H9 (cell line): ENCODE measurements around the gene VEGFC. TPM values are rescaled to one million over a fixed set of nuclear protein-coding genes. Genes with fewer than 3 reads are reported as not detected.

Experiments used
- DNase-seq: peaks from one replicate; pipeline ENCODE4 v3.0.0-alpha.2; 2017
- H2AFZ ChIP-seq: one replicate; pipeline ENCODE4 v1.6.1; 2013; ENCODE audit warnings: mild to moderate bottlenecking, low read length, control low read depth, moderate library complexity
- H2AK5ac ChIP-seq: 2 replicates; pipeline ENCODE4 v1.6.1; 2013; ENCODE audit warnings: low read length, control low read depth, mixed read lengths; ENCODE audit not compliant: insufficient read length
- H2BK120ac ChIP-seq: one replicate; pipeline ENCODE4 v1.6.1; 2013; ENCODE audit warnings: low read depth, mild to moderate bottlenecking, low read length, control low read depth, inconsistent platforms; ENCODE audit not compliant: poor library complexity, severe bottlenecking
- H2BK12ac ChIP-seq: 2 replicates; pipeline ENCODE4 v1.6.1; 2013; ENCODE audit warnings: low read length, control low read depth, mixed read lengths, low read depth; ENCODE audit not compliant: insufficient read length
- H2BK15ac ChIP-seq: 2 replicates; pipeline ENCODE4 v1.6.1; 2013; ENCODE audit warnings: low read depth, low read length, control low read depth
- H2BK20ac ChIP-seq: one replicate; pipeline ENCODE4 v1.6.1; 2013; ENCODE audit warnings: low read depth, mild to moderate bottlenecking, low read length, control low read depth, inconsistent platforms; ENCODE audit not compliant: poor library complexity, severe bottlenecking
- H2BK5ac ChIP-seq: 2 replicates; pipeline ENCODE4 v1.6.1; 2013; ENCODE audit warnings: low read length, control low read depth, mixed read lengths; ENCODE audit not compliant: insufficient read length
- H3K14ac ChIP-seq: 2 replicates; pipeline ENCODE4 v1.6.1; 2013; ENCODE audit warnings: low read length, control low read depth; ENCODE audit not compliant: insufficient read depth
- H3K18ac ChIP-seq: 2 replicates; pipeline ENCODE4 v1.6.1; 2013; ENCODE audit warnings: low read depth, mild to moderate bottlenecking, mixed read lengths, low read length, control low read depth; ENCODE audit not compliant: insufficient read length
- H3K23ac ChIP-seq: 2 replicates; pipeline ENCODE4 v1.6.1; 2013; ENCODE audit warnings: low read length, control low read depth, mixed read lengths, low read depth; ENCODE audit not compliant: insufficient read length
- H3K23me2 ChIP-seq: 2 replicates; pipeline ENCODE4 v1.6.1; 2013; ENCODE audit warnings: low read depth, mild to moderate bottlenecking, mixed read lengths, low read length, control low read depth; ENCODE audit not compliant: insufficient read length, poor library complexity, severe bottlenecking
- H3K27ac ChIP-seq: 2 replicates; pipeline ENCODE4 v1.5.1; 2013; ENCODE audit warnings: low read length, control low read depth, mixed read lengths, low read depth; ENCODE audit not compliant: insufficient read length
- H3K27me3 ChIP-seq: 2 replicates; pipeline ENCODE4 v1.6.1; 2013; ENCODE audit warnings: low read length, control low read depth, inconsistent platforms; ENCODE audit not compliant: insufficient read depth
- H3K4ac ChIP-seq: 2 replicates; pipeline ENCODE4 v1.6.1; 2013; ENCODE audit warnings: low read depth, mild to moderate bottlenecking, control low read depth, inconsistent platforms, low read length, moderate library complexity
- H3K4me1 ChIP-seq: 2 replicates; pipeline ENCODE4 v1.6.1; 2013; ENCODE audit warnings: low read length, control low read depth, inconsistent platforms; ENCODE audit not compliant: insufficient read depth
- H3K4me2 ChIP-seq: 2 replicates; pipeline ENCODE4 v1.6.1; 2013; ENCODE audit warnings: low read length, control low read depth, mixed read lengths; ENCODE audit not compliant: insufficient read length, insufficient read depth
- H3K56ac ChIP-seq: 2 replicates; pipeline ENCODE4 v1.6.1; 2013; ENCODE audit warnings: low read depth, mild to moderate bottlenecking, mixed read lengths, low read length, control low read depth; ENCODE audit not compliant: insufficient read length
- H3K79me1 ChIP-seq: 2 replicates; pipeline ENCODE4 v1.6.1; 2013; ENCODE audit warnings: low read depth, mild to moderate bottlenecking, moderate library complexity, low read length, control low read depth, inconsistent platforms; ENCODE audit not compliant: insufficient read depth, poor library complexity, severe bottlenecking
- H3K79me2 ChIP-seq: 2 replicates; pipeline ENCODE4 v1.6.1; 2013; ENCODE audit warnings: low read length, control low read depth, inconsistent platforms; ENCODE audit not compliant: insufficient read depth
- H3K9ac ChIP-seq: 2 replicates; pipeline ENCODE4 v1.6.1; 2013; ENCODE audit warnings: low read length, control low read depth, mixed read lengths; ENCODE audit not compliant: insufficient read length; ENCODE audit errors: extremely low read depth
- H3K9me3 ChIP-seq: one replicate; pipeline ENCODE4 v1.6.1; 2013; ENCODE audit warnings: low read depth, low read length, inconsistent platforms; ENCODE audit not compliant: control insufficient read depth
- H3T11ph ChIP-seq: one replicate; pipeline ENCODE4 v1.6.1; 2013; ENCODE audit warnings: mild to moderate bottlenecking, low read length, control low read depth, inconsistent platforms
- H4K20me1 ChIP-seq: one replicate; pipeline ENCODE4 v1.6.1; 2013; ENCODE audit not compliant: control insufficient read depth, insufficient read length, insufficient read depth
- H4K5ac ChIP-seq: 2 replicates; pipeline ENCODE4 v1.6.1; 2013; ENCODE audit warnings: low read depth, mild to moderate bottlenecking, mixed read lengths, low read length, control low read depth; ENCODE audit not compliant: insufficient read length
- H4K8ac ChIP-seq: replicated peaks from 2 replicates; pipeline ENCODE4 v1.6.1; 2013; ENCODE audit warnings: low read length, control low read depth, mixed read lengths, low read depth; ENCODE audit not compliant: insufficient read length
- H4K91ac ChIP-seq: 2 replicates; pipeline ENCODE4 v1.6.1; 2013; ENCODE audit warnings: low read depth, mild to moderate bottlenecking, moderate library complexity, mixed read lengths, low read length, control low read depth; ENCODE audit not compliant: insufficient read length
- H3K27ac Mint-ChIP-seq, 3 experiments: 2 replicates in 2 of 3; 3 replicates in 1 of 3; pipeline ENCODE4 v1.8.0; 2020 to 2021; ENCODE audit warnings: mixed read lengths in 3 of 3, mild to moderate bottlenecking in 1 of 3, moderate library complexity in 1 of 3
- H3K27me3 Mint-ChIP-seq: 2 replicates; pipeline ENCODE4 v1.8.0; 2021; ENCODE audit warnings: low read depth, mild to moderate bottlenecking, moderate library complexity, mixed read lengths
- H3K36me3 Mint-ChIP-seq, 3 experiments: 2 replicates in 2 of 3; 3 replicates in 1 of 3; pipeline ENCODE4 v1.8.0; 2020 to 2021; ENCODE audit warnings: low read depth in 3 of 3, mixed read lengths in 3 of 3; ENCODE audit not compliant: insufficient read depth in 1 of 3
- H3K4me1 Mint-ChIP-seq, 2 experiments: 2 replicates each; pipeline ENCODE4 v1.8.0; 2020; ENCODE audit warnings: mixed read lengths in 2 of 2
- H3K4me3 Mint-ChIP-seq, 2 experiments: 2 replicates in 1 of 2; 3 replicates in 1 of 2; pipeline ENCODE4 v1.8.0; 2020 to 2021; ENCODE audit warnings: mild to moderate bottlenecking in 2 of 2, mixed read lengths in 2 of 2, moderate library complexity in 1 of 2
- H3K9me3 Mint-ChIP-seq, 2 experiments: 2 replicates in 1 of 2; 3 replicates in 1 of 2; pipeline ENCODE4 v1.8.0; 2020; ENCODE audit warnings: mild to moderate bottlenecking in 2 of 2, mixed read lengths in 2 of 2, moderate library complexity in 1 of 2
- CTCF ChIP-seq: fragments of 200-600 bp; sonication (generic); conservative IDR thresholded peaks from 3 replicates; pipeline ENCODE4 v1.8.0; 2021; ENCODE audit warnings: antibody characterized with exemption, mild to moderate bottlenecking
- WGBS: extraction: QIAGEN DNeasy Blood & Tissue Kit; methylation state at CpG from one replicate; pipeline ENCODE4 v1.1.7; 2013; ENCODE audit warnings: missing lambda C conversion rate, low lambda C conversion rate, mixed read lengths; ENCODE audit not compliant: insufficient read length; ENCODE audit errors: extremely low coverage; 5-methylcytosine and 5-hydroxymethylcytosine counted together
- total RNA-seq: library from RNA; stranded (reverse); gene quantifications from 2 replicates; pipeline ENCODE4 v1.2.1, GENCODE V29; 2021

VEGFC gene
- total RNA-seq, 1 experiment from 2014 or later = 0.46 TPM

- Histone ChIP-seq H3K79me2 (no peaks in the 10 kb centered on the region), H3K79me1 (no peaks in the 10 kb centered on the region), H4K5ac (no peak overlapping the region), H4K20me1 (no peaks in the 10 kb centered on the region), H2BK120ac (no peak overlapping the region), H4K91ac (no peak overlapping the region), H4K8ac (no peak overlapping the region), H3K56ac (no peak overlapping the region), H3K9me3 (no peaks in the 10 kb centered on the region), H3K23me2 (no peaks in the 10 kb centered on the region), H2BK20ac (no peak overlapping the region), H2BK12ac (no peak overlapping the region), H3K14ac (no peak overlapping the region), H3T11ph (no peak overlapping the region), H3K27me3 (no peaks in the 10 kb centered on the region), H3K23ac (no peak overlapping the region), H3K9ac (no peak overlapping the region), H2BK15ac (no peak overlapping the region), H3K4me1 (no peaks in the 10 kb centered on the region), H2BK5ac (no peak overlapping the region), H3K18ac (no peak overlapping the region), H2AK5ac (no peak overlapping the region), H2AFZ (no peak overlapping the region), H3K27ac (no peak overlapping the region), H3K4ac (no peak overlapping the region), H3K4me2 (no peak overlapping the region)
- Mint-ChIP-seq H3K36me3 (no peaks in the 10 kb centered on the region), H3K4me1 (peaks cover 0 to 4% of the 10 kb centered on the region in 2 experiments; a peak in 1 of 4 replicates), H3K27ac (no peak overlapping the region), H3K4me3 (no peak overlapping the region), H3K9me3 (no peaks in the 10 kb centered on the region), H3K27me3 (no peaks in the 10 kb centered on the region)
- DNase-seq = no peak
- TF ChIP-seq CTCF = no peak
- whole genome bisulfite sequencing = no CpG with 5 or more reads among the region's 3 CpGs
These were observed 46.9 kb upstream of the VEGFC start for GRCh38 chr4:176839656-176840055.
